Esophagus (tissue), 2 donors: ENCODE results near the gene ROM1. TPM values are rescaled to one million over a fixed set of nuclear protein-coding genes. Genes with fewer than 3 reads are reported as not detected.
A peak's percentile ranks its signal among the peaks of the same experiment; 100 is the strongest.
"Not testable (repeated sequence)": the region's sequence is repeated elsewhere in the genome, so short reads cannot be mapped to it uniquely, and the experiment has no call there.

Experiments
- H3K27ac ChIP-seq, 2 donors: one replicate each; pipeline ENCODE4 v1.5.1; 2013; ENCODE audit warnings: low read depth in 2 of 2, mild to moderate bottlenecking in 2 of 2, inconsistent platforms in 1 of 2, low read length in 1 of 2, moderate library complexity in 1 of 2
- H3K27me3 ChIP-seq, 2 donors: one replicate each; pipeline ENCODE4 v1.6.1; 2013; ENCODE audit warnings: low read length in 2 of 2, control low read depth in 1 of 2, mild to moderate bottlenecking in 1 of 2; ENCODE audit not compliant: insufficient read depth in 2 of 2, control insufficient read depth in 1 of 2
- H3K36me3 ChIP-seq, 2 donors: one replicate each; pipeline ENCODE4 v1.6.1; 2013; ENCODE audit warnings: low read length in 1 of 2; ENCODE audit not compliant: control insufficient read depth in 2 of 2, insufficient read depth in 2 of 2
- H3K4me1 ChIP-seq, 2 donors: one replicate each; pipeline ENCODE4 v1.6.1; 2013; ENCODE audit warnings: low read length in 1 of 2; ENCODE audit not compliant: control insufficient read depth in 2 of 2, insufficient read depth in 2 of 2
- H3K4me3 ChIP-seq, 2 donors: one replicate each; pipeline ENCODE4 v1.5.1; 2013; ENCODE audit warnings: low read length in 2 of 2, mild to moderate bottlenecking in 2 of 2, low read depth in 1 of 2, moderate library complexity in 1 of 2
- H3K9me3 ChIP-seq, 2 donors: one replicate each; pipeline ENCODE4 v1.6.1; 2013; ENCODE audit warnings: mild to moderate bottlenecking in 2 of 2, low read depth in 1 of 2, low read length in 1 of 2, moderate library complexity in 1 of 2; ENCODE audit not compliant: control insufficient read depth in 2 of 2, insufficient read depth in 1 of 2
- WGBS, 2 donors: extraction: QIAGEN DNeasy Blood & Tissue Kit; methylation state at CpG; one replicate each; pipeline ENCODE4 v1.1.7; 2013; 5-methylcytosine and 5-hydroxymethylcytosine counted together
- polyA plus RNA-seq, 2 donors: library from polyadenylated mRNA; stranded (reverse); fragments of 200-250 nt; gene quantifications; one replicate each; pipeline ENCODE4 v1.2.3, GENCODE V29; 2013
- donor health status: healthy with polysubstance abuse.
- donor health status: Bipolar disorder and iron deficiency.

Gene ROM1
- polyA plus RNA-seq, 2 donors, result 7.4 to 10.5 TPM

- H3K9me3 ChIP-seq, result no peaks in the 10 kb centered on the region
- no peaks in the 10 kb centered on the region for H3K27me3 ChIP-seq
- 12 to 13% methylated on average over 11 of the region's 11 CpGs for WGBS, 2 donors
- peak overlapping the region in 1 of 2 donors; percentile 94 for H3K27ac ChIP-seq
- H3K4me3 ChIP-seq, result peak overlapping the region; percentile 82 to 85
- H3K36me3 ChIP-seq, result peaks cover 10 to 25% of the 10 kb centered on the region in 2 donors
- peaks cover 0 to 11% of the 10 kb centered on the region in 2 donors for H3K4me1 ChIP-seq
Observed at GRCh38 chr11:62645671-62645945, 32.6 kb downstream of the ROM1 start.

GRCh38 chr11:62645946-62646824 lies 33.1 kb downstream of the ROM1 start, which contains the start of gene GANAB:
Gene GANAB (minus strand): TSS chr11:62646613. CDS start chr11:62646599, 14 bp downstream.
- 0% methylated on average over 67 to 73 of the region's 73 CpGs for WGBS, 2 donors
- Histone ChIP-seq H3K4me1 (peaks cover 0 to 11% of the 10 kb centered on the region in 2 donors), H3K36me3 (peaks cover 10 to 25% of the 10 kb centered on the region in 2 donors), H3K4me3 (peak within 1 kb of the TSS; percentile 82 to 85), H3K9me3 (no peaks in the 10 kb centered on the region), H3K27ac (peak within 1 kb of the TSS; percentile 90 to 94), H3K27me3 (no peaks in the 10 kb centered on the region)

- no peak overlapping the region for H3K4me3 ChIP-seq
- H3K9me3 ChIP-seq, result no peaks in the 10 kb centered on the region
- WGBS, 2 donors, result 60% methylated on average over 32 of the region's 32 CpGs
- H3K27me3 ChIP-seq, result no peaks in the 10 kb centered on the region
- peaks cover 0 to 11% of the 10 kb centered on the region in 2 donors for H3K4me1 ChIP-seq
- H3K27ac ChIP-seq, result peak overlapping the region; percentile 74
- H3K36me3 ChIP-seq, result peaks cover 10 to 25% of the 10 kb centered on the region in 2 donors
Observed at GRCh38 chr11:62646825-62647608, 34.0 kb downstream of the ROM1 start.

GRCh38 chr11:62647609-62648005 lies 34.5 kb downstream of the ROM1 start:
- 82 to 87% methylated on average over 6 of the region's 6 CpGs for WGBS, 2 donors
- Histone ChIP-seq H3K27ac (no peak overlapping the region), H3K36me3 (peaks cover 10 to 25% of the 10 kb centered on the region in 2 donors), H3K4me3 (no peak overlapping the region), H3K27me3 (no peaks in the 10 kb centered on the region), H3K9me3 (no peaks in the 10 kb centered on the region), H3K4me1 (peaks cover 0 to 11% of the 10 kb centered on the region in 2 donors)

- Histone ChIP-seq H3K36me3 (peaks cover 10 to 25% of the 10 kb centered on the region in 2 donors), H3K27me3 (no peaks in the 10 kb centered on the region), H3K4me1 (peaks cover 0 to 11% of the 10 kb centered on the region in 2 donors), H3K27ac (no peak overlapping the region), H3K4me3 (no peak overlapping the region), H3K9me3 (no peaks in the 10 kb centered on the region)
- WGBS, 2 donors, result 90 to 91% methylated on average over 24 of the region's 24 CpGs
Observed at GRCh38 chr11:62648185-62648966, 35.3 kb downstream of the ROM1 start.

- WGBS, 2 donors, result 92% methylated on average over 10 to 11 of the region's 11 CpGs
- H3K4me1 ChIP-seq, result peaks cover 0 to 11% of the 10 kb centered on the region in 2 donors
- H3K9me3 ChIP-seq, result no peaks in the 10 kb centered on the region
- no peaks in the 10 kb centered on the region for H3K27me3 ChIP-seq
- H3K4me3 ChIP-seq, result no peak overlapping the region
- peaks cover 10 to 25% of the 10 kb centered on the region in 2 donors for H3K36me3 ChIP-seq
- H3K27ac ChIP-seq, result no peak overlapping the region
Observed at GRCh38 chr11:62648967-62649364, 35.9 kb downstream of the ROM1 start.

- peaks cover 0 to 11% of the 10 kb centered on the region in 2 donors for H3K4me1 ChIP-seq
- no peaks in the 10 kb centered on the region for H3K27me3 ChIP-seq
- H3K27ac ChIP-seq, result no peak overlapping the region
- H3K4me3 ChIP-seq, result no peak overlapping the region
- no peaks in the 10 kb centered on the region for H3K9me3 ChIP-seq
- H3K36me3 ChIP-seq, result peaks cover 10 to 25% of the 10 kb centered on the region in 2 donors
- 89 to 90% methylated on average over 11 of the region's 11 CpGs for WGBS, 2 donors
Observed at GRCh38 chr11:62649486-62649885, 36.4 kb downstream of the ROM1 start.

GRCh38 chr11:62650283-62650682 lies 37.2 kb downstream of the ROM1 start:
- H3K4me1 ChIP-seq, H3K27me3 ChIP-seq, H3K4me3 ChIP-seq, H3K27ac ChIP-seq, H3K9me3 ChIP-seq: not testable (repeated sequence)
- peaks cover 10 to 25% of the 10 kb centered on the region in 2 donors for H3K36me3 ChIP-seq
- 93 to 95% methylated on average over 12 of the region's 12 CpGs for WGBS, 2 donors
